ENCODE measurements around the gene METTL5. TPM values are rescaled to one million over a fixed set of nuclear protein-coding genes. Genes with fewer than 3 reads are reported as not detected.

Gene METTL5
- total RNA-seq, 1 experiment from 2014 or later: 63.1 TPM

- no TSS peak for BruUV-seq (replicated peaks)
- CTCF ChIA-PET: interaction anchor here (0.6 kb wide), 1 partner anchor 82 kb away, joined by 4 read pairs; the partner anchor contains the start of genes CFAP210 and PHOSPHO2
Observed at GRCh38 chr2:169776252-169776761, 48.4 kb downstream of the METTL5 start.

GRCh38 chr2:169775765-169776164, 48.9 kb downstream of the METTL5 start:
- H3K4me1 Mint-ChIP-seq (ENCODE audit: low read depth, unreplicated experiment): no peaks in the 10 kb centered on the region
- BruUV-seq (replicated peaks): no TSS peak
- H3K27ac Mint-ChIP-seq (ENCODE audit: unreplicated experiment): no peak overlapping the region
- CTCF ChIA-PET: no interaction called here
- no peak for TF ChIP-seq CTCF (IDR thresholded peaks at IDR 0.05; ENCODE audit: unreplicated experiment)
- H3K27me3 Mint-ChIP-seq (ENCODE audit: unreplicated experiment): no peaks in the 10 kb centered on the region
- no peaks in the 10 kb centered on the region for H3K36me3 Mint-ChIP-seq (ENCODE audit: insufficient read depth, unreplicated experiment)
- DNase-seq: no peak
- intact Hi-C loops (cut with micrococcal nuclease; ENCODE audit: unreplicated experiment): no loop called here
- H3K4me3 Mint-ChIP-seq (ENCODE audit: low read depth, unreplicated experiment): no peak overlapping the region
- H3K9me3 Mint-ChIP-seq (ENCODE audit: low read depth, unreplicated experiment): no peaks in the 10 kb centered on the region

More at GRCh38 chr2:169776252-169776761, 48.4 kb downstream of the METTL5 start:
- intact Hi-C loops (cut with micrococcal nuclease; ENCODE audit: unreplicated experiment): no loop called here
- no peaks in the 10 kb centered on the region for H3K36me3 Mint-ChIP-seq (ENCODE audit: insufficient read depth, unreplicated experiment)
- H3K27me3 Mint-ChIP-seq (ENCODE audit: unreplicated experiment): no peaks in the 10 kb centered on the region
- H3K27ac Mint-ChIP-seq (ENCODE audit: unreplicated experiment): no peak overlapping the region
- no peak for DNase-seq
- H3K4me1 Mint-ChIP-seq (ENCODE audit: low read depth, unreplicated experiment): no peaks in the 10 kb centered on the region
- TF ChIP-seq CTCF (IDR thresholded peaks at IDR 0.05; ENCODE audit: unreplicated experiment): no peak
- no peak overlapping the region for H3K4me3 Mint-ChIP-seq (ENCODE audit: low read depth, unreplicated experiment)
- H3K9me3 Mint-ChIP-seq (ENCODE audit: low read depth, unreplicated experiment): no peaks in the 10 kb centered on the region

GRCh38 chr2:169775354-169775753, 49.4 kb downstream of the METTL5 start:
- Mint-ChIP-seq H3K4me3 (ENCODE audit: low read depth, unreplicated experiment) (no peak overlapping the region), H3K9me3 (ENCODE audit: low read depth, unreplicated experiment) (no peaks in the 10 kb centered on the region), H3K4me1 (ENCODE audit: low read depth, unreplicated experiment) (no peaks in the 10 kb centered on the region), H3K36me3 (ENCODE audit: insufficient read depth, unreplicated experiment) (no peaks in the 10 kb centered on the region), H3K27ac (ENCODE audit: unreplicated experiment) (no peak overlapping the region), H3K27me3 (ENCODE audit: unreplicated experiment) (no peaks in the 10 kb centered on the region)
- CTCF ChIA-PET: no interaction called here
- no TSS peak for BruUV-seq (replicated peaks)
- DNase-seq: no peak
- intact Hi-C loops (cut with micrococcal nuclease; ENCODE audit: unreplicated experiment): no loop called here
- no peak for TF ChIP-seq CTCF (IDR thresholded peaks at IDR 0.05; ENCODE audit: unreplicated experiment)

DNA sequence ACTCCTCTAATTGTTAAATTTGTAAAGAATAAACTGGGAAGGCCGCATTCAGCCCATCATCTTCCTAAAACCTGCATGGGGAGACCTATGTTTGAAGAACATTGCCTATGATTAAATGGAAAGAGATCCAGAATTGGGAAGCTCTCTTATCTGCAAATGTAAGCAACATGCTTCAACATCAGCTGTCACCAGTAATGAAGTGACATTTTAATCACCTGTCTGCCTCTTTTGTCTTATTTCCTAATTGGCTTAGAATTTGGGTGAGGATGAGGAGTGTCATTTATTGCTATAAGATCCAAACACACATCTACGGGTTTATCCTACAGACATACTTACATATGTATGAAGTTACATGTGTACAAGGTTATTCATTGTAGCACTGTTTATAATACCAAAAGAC, 52.1 kb downstream of the METTL5 start:
- CTCF ChIA-PET: no interaction called here

More for the DNA sequence above, 52.1 kb downstream of the METTL5 start:
- Mint-ChIP-seq H3K27ac (ENCODE audit: unreplicated experiment) (no peak overlapping the region), H3K9me3 (ENCODE audit: low read depth, unreplicated experiment) (no peaks in the 10 kb centered on the region), H3K36me3 (ENCODE audit: insufficient read depth, unreplicated experiment) (no peaks in the 10 kb centered on the region), H3K27me3 (ENCODE audit: unreplicated experiment) (no peaks in the 10 kb centered on the region), H3K4me3 (ENCODE audit: low read depth, unreplicated experiment) (no peak overlapping the region), H3K4me1 (ENCODE audit: low read depth, unreplicated experiment) (no peaks in the 10 kb centered on the region)
- no TSS peak for BruUV-seq (replicated peaks)
- no peak for TF ChIP-seq CTCF (IDR thresholded peaks at IDR 0.05; ENCODE audit: unreplicated experiment)
- DNase-seq: no peak
- intact Hi-C loops (cut with micrococcal nuclease; ENCODE audit: unreplicated experiment): no loop called here
